ENCODE measurements around the gene CTF1. TPM values are rescaled to one million over a fixed set of nuclear protein-coding genes. Genes with fewer than 3 reads are reported as not detected.

CTF1 gene
- total RNA-seq, 4 donors from 2014 or later: 5.1 to 14.6 (median 6.2) TPM

GRCh38 chr16:30923554-30924075 lies 27.2 kb downstream of the CTF1 start, which contains the start of gene FBXL19:
Gene FBXL19 (plus strand): TSS chr16:30923572. CDS start chr16:30925755, 2,183 bp downstream.
- H3K9me3 ChIP-seq: no peaks in the 10 kb centered on the region
- peaks cover 0 to 26% of the 10 kb centered on the region in 2 donors for H3K36me3 ChIP-seq
- ATAC-seq: no peak
- WGBS, 2 donors (ENCODE audit: low coverage in 1 of 2): 0% methylated on average over 3 of the region's 31 CpGs; no CpG with 5 or more reads in 1 of the 2 donors
- H3K4me3 ChIP-seq: peak within 1 kb of the TSS; percentile 75 to 83
- TF ChIP-seq POLR2AphosphoS5 (IDR thresholded peaks at IDR 0.05) (no peak), POLR2A (IDR thresholded peaks at IDR 0.05) (no peak), EP300 (IDR thresholded peaks at IDR 0.05) (no peak)
- TF ChIP-seq, protein P1, sequence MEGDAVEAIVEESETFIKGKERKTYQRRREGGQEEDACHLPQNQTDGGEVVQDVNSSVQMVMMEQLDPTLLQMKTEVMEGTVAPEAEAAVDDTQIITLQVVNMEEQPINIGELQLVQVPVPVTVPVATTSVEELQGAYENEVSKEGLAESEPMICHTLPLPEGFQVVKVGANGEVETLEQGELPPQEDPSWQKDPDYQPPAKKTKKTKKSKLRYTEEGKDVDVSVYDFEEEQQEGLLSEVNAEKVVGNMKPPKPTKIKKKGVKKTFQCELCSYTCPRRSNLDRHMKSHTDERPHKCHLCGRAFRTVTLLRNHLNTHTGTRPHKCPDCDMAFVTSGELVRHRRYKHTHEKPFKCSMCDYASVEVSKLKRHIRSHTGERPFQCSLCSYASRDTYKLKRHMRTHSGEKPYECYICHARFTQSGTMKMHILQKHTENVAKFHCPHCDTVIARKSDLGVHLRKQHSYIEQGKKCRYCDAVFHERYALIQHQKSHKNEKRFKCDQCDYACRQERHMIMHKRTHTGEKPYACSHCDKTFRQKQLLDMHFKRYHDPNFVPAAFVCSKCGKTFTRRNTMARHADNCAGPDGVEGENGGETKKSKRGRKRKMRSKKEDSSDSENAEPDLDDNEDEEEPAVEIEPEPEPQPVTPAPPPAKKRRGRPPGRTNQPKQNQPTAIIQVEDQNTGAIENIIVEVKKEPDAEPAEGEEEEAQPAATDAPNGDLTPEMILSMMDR (IDR thresholded peaks at IDR 0.05): no peak
- peak within 1 kb of the TSS; percentile 75 to 99 (median 92) for H3K27ac ChIP-seq
- H3K27me3 ChIP-seq: no peaks in the 10 kb centered on the region
- peaks cover 0 to 47% (median 12%) of the 10 kb centered on the region in 3 donors for H3K4me1 ChIP-seq

GRCh38 chr16:30924076-30924912 lies 27.9 kb downstream of the CTF1 start:
- peak overlapping the region; percentile 63 to 99 (median 92) for H3K27ac ChIP-seq
- H3K4me3 ChIP-seq: peak overlapping the region; percentile 75 to 83
- H3K27me3 ChIP-seq: no peaks in the 10 kb centered on the region
- H3K9me3 ChIP-seq: no peaks in the 10 kb centered on the region
- TF ChIP-seq, protein P1 (IDR thresholded peaks at IDR 0.05): no peak
- TF ChIP-seq EP300 (IDR thresholded peaks at IDR 0.05): no peak
- TF ChIP-seq POLR2AphosphoS5 (IDR thresholded peaks at IDR 0.05): no peak
- no peak for TF ChIP-seq POLR2A (IDR thresholded peaks at IDR 0.05)
- ATAC-seq: no peak
- WGBS, 2 donors (ENCODE audit: low coverage in 1 of 2): 10% methylated on average over 2 of the region's 53 CpGs; no CpG with 5 or more reads in 1 of the 2 donors
- peaks cover 0 to 33% of the 10 kb centered on the region in 2 donors for H3K36me3 ChIP-seq
- H3K4me1 ChIP-seq: peaks cover 0 to 47% (median 12%) of the 10 kb centered on the region in 3 donors

- 57 to 63% methylated on average over 4 to 8 of the region's 11 CpGs for WGBS, 2 donors (ENCODE audit: low coverage in 1 of 2)
- H3K27me3 ChIP-seq: no peaks in the 10 kb centered on the region
- peaks cover 0 to 40% of the 10 kb centered on the region in 2 donors for H3K36me3 ChIP-seq
- H3K9me3 ChIP-seq: no peaks in the 10 kb centered on the region
- peaks cover 0 to 47% (median 12%) of the 10 kb centered on the region in 3 donors for H3K4me1 ChIP-seq
- TF ChIP-seq EP300 (IDR thresholded peaks at IDR 0.05): no peak
- TF ChIP-seq, protein P1 (IDR thresholded peaks at IDR 0.05): no peak
- no peak for TF ChIP-seq POLR2AphosphoS5 (IDR thresholded peaks at IDR 0.05)
- no peak for TF ChIP-seq POLR2A (IDR thresholded peaks at IDR 0.05)
- peak overlapping the region in 3 of 4 donors; percentile 89 to 99 (median 96) for H3K27ac ChIP-seq
- peak overlapping the region in 1 of 2 donors; percentile 83 for H3K4me3 ChIP-seq
- no peak for ATAC-seq
Measured at GRCh38 chr16:30924913-30925631, 28.7 kb downstream of the CTF1 start.

DNA sequence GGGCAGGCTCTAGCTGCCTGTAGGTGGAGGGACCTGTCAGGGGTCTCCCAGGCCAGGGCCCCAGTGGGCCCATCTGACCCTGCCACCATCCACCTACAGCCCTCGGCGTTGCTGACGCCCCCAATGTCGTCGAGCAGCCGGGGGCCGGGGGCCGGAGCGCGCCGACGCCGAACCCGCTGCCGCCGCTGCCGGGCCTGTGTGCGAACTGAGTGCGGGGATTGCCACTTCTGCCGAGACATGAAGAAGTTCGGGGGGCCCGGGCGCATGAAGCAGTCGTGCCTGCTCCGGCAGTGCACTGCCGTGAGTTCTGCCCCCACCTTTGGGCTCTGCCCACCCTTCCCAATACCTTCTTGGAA lies 29.2 kb downstream of the CTF1 start:
- peaks cover 0 to 46% of the 10 kb centered on the region in 2 donors for H3K36me3 ChIP-seq
- no peak for ATAC-seq
- H3K4me3 ChIP-seq: no peak overlapping the region
- no peak for TF ChIP-seq EP300 (IDR thresholded peaks at IDR 0.05)
- TF ChIP-seq POLR2A (IDR thresholded peaks at IDR 0.05): no peak
- TF ChIP-seq, protein P1 (IDR thresholded peaks at IDR 0.05): no peak
- no peak for TF ChIP-seq POLR2AphosphoS5 (IDR thresholded peaks at IDR 0.05)
- H3K27ac ChIP-seq: peak overlapping the region in 3 of 4 donors; percentile 5 to 96 (median 89)
- H3K27me3 ChIP-seq: no peaks in the 10 kb centered on the region
- WGBS, 2 donors (ENCODE audit: low coverage in 1 of 2): 82 to 86% methylated on average over 2 to 3 of the region's 26 CpGs
- no peaks in the 10 kb centered on the region for H3K9me3 ChIP-seq
- peaks cover 0 to 47% (median 12%) of the 10 kb centered on the region in 3 donors for H3K4me1 ChIP-seq
